ELR (cell line): ENCODE measurements around the gene CIPC.

Experiments
- DNase-seq: peaks from one replicate; pipeline ENCODE4 v3.0.0-alpha.2; 2015; ENCODE audit warnings: low read depth

CIPC gene, protein sequence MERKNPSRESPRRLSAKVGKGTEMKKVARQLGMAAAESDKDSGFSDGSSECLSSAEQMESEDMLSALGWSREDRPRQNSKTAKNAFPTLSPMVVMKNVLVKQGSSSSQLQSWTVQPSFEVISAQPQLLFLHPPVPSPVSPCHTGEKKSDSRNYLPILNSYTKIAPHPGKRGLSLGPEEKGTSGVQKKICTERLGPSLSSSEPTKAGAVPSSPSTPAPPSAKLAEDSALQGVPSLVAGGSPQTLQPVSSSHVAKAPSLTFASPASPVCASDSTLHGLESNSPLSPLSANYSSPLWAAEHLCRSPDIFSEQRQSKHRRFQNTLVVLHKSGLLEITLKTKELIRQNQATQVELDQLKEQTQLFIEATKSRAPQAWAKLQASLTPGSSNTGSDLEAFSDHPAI

DNA sequence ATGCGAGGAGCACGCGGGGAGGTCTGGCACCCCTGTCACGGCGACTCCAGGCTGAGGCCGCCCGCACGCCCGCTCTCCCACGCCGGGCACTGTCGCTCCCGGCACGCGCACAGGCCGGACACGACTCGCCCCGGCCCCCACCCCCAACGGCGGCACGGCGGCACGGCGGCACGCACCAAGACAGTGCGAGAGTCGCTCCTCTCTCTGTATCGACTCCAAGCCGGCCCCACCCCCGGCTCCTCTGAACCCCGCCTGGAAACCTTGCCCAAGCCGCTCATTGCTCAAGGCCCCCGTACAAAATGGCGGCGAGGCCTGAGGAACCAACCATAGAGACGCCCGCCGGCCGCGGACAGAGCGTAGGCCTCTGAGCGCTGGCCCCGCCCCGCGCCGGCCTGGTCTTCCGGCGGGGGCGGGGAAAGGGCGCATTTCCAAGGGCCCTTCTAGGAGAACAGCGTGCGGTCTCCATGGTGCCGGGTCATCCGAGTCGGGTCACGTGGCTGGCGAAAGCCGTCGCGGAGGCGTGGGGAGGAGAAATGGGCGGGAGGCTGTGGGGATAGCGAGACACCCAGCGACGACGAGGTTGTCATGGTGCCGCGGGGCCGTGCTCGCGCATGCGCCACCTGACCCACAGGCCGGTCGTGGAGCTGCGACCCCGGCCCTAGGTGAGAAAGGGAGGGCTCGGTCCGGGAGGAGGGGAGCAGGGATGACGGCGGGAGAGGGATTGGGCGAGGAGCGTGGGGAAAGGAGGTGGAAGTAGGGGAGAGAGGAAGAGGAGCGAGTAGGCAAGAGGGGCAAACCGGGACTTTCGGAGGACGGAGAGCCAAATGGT lies at the start of gene CIPC:
Gene CIPC (plus strand): TSS at position 559 of the 829 bp plus-strand sequence. CDS start 7,451 bp downstream, outside the sequence.
- DNase-seq, result peak; percentile 99

DNA sequence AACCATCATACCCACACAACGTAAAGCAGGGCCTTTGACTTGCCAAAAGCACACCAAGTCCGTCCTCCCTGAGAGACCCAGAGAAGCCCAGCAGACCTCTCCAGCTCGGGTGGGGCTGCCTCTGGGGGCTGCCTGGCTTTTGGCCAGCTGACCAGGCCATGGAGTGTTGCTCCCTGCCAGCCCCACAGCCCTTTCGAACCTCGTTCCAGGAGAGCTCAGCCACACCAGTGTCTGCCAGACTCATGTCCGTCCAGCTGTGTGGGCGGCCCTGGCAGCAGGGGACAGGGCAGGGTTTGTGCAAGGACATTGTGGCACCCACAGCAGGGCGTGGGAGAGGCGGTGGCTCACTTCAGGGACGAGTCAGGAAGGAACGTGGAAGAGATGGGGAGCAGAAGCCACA lies 46.9 kb upstream of the CIPC start:
- DNase-seq, result no peak

DNA sequence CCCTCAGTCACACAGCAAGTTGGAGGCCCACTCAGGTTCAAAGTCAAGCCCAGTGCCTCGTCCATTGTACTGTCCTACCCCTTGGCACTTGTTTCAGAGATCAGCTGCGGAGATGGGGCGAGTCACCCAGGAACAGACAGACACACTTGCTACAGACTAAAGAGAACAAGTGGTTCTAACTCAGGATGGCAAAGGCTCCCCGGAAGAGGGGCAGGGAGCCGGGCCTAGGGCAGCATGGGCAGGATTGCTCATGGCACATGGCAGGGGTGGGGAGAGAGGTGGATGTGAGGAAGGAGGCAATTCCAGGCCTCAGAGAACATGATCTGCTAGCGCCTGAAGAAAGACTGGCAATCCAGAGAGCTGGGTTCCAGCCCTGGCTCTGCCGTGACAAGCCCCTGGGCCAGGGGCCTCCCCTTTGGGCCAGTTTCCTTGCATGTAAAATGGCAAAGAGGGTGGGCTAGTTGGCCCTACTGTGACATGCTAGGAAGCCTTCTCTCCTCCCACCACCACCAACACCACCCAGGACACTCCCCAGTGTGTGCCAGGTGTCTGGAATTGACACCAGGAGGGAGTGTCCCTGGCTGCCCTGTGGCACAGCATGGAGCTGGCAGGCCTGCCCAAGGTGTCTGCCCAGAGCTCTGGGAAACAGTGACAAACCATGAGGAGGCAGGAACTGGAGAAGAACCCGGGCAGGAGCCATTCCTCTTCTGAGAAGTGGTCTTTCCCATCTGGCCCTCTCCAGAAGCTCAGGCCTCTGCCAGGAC lies 45.6 kb upstream of the CIPC start:
- no peak for DNase-seq

DNA sequence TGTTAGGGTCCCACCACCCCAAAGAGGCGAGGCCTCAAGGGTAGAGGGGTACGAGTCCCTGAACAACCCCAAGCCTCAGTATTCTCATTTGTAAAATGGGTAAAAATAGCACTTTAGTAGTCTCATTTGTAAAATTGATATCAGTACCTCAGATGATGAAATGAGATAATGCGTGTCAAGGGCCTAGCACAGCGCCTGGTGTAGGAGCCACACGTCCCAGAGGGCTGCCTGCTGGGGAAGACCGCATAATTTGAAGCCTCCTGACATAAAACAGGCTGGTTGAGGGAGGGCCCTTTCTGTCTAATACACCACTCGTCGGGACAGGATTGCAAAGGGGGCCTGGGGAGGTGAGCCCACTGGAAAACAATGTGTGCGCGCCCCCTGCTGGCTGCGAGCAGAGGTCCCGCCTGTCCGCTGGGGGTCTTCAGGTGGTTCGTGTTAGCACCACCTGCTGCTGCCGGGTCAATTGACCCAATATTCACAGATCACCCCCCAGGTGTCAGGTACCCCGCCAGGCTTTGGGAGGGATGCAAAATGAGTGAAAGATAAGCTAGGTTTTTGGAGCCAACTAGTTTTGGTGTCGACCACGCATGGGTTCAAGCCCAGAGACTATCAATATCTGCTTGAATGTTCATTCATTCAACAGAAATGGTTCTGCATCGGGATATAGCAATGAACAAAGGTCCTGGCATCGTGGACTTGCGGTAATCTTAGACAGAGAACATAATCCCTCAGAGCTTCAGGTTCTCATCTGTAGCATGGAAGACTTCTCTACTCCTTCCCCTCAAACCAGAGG lies 44.8 kb upstream of the CIPC start:
- peak; percentile 77 for DNase-seq

DNA sequence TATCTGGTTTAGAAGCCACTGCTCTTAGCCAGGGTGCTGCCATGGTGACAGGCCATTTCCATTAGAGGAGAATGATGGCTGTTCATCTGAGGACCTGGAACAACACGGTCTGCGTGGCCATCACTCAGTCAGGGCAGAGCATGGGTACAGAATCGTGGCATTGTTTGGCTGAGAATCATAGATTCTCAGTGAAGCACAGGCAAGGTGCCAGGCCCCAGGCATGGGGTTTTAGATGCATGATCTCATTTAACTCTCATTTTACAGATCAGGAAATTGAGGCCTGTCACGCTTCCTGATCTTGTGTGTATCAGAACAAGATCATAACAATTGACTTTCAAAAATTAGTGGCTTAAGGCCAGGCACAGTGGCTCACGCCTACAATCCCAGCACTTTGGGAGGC lies 42.8 kb upstream of the CIPC start:
- no peak for DNase-seq

DNA sequence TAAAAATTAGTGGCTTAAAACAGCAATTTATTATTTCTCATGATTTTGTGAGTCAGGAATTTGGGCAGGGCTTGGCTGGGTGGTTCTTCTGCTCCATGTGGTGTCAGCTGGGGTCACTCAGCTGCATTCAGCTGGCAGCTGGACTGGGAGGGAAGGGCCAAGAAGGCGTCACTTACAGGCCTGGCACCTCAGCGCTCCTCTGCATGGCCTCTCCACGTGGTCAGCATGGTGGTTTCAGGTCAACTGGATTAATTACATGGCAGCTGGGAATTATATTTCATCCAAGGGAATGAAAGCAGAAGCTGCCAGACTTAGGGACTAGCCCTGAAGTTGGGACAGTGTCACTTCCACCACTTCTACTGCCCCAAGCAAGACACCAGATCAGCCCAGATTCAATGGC lies 42.1 kb upstream of the CIPC start:
- no peak for DNase-seq

DNA sequence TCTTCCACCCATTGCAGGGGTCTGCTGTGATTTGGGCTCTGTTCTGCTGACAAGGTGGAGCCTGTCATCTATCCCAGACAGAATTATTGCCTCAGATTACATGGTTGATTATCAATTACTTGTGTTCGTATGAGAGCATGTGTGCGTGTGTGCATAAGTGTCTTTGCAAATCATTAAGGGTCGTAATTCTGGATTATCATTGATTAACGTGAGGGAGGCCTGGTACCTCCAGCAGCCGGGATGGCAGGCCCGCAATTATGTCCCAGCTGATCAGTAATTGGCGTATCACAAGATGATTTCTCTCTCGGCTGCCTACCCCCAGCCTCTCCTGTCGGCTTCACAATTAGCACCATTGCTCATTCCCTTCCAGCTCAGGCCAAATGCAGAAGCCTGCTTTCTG lies 39.9 kb upstream of the CIPC start:
- no peak for DNase-seq

DNA sequence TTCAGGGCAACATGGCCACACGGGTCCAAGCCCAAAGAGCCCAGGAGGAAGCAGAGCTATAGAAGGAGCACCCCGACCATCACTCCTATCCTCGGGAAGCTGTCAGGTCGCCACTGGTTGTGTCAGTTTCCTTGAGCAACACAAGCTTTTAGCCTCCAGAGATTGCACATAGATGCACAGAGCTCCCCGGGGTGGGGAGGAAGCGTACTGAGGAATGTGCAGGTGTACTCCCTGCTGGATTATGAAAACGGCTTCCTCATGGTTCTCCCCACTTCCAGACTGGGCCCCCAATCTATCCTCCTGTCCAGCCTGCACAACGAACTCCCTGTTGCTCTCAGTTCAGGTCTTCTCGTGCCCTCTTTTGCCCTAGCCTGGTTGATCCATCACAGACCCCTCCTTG lies 39.3 kb upstream of the CIPC start:
- DNase-seq, result no peak

DNA sequence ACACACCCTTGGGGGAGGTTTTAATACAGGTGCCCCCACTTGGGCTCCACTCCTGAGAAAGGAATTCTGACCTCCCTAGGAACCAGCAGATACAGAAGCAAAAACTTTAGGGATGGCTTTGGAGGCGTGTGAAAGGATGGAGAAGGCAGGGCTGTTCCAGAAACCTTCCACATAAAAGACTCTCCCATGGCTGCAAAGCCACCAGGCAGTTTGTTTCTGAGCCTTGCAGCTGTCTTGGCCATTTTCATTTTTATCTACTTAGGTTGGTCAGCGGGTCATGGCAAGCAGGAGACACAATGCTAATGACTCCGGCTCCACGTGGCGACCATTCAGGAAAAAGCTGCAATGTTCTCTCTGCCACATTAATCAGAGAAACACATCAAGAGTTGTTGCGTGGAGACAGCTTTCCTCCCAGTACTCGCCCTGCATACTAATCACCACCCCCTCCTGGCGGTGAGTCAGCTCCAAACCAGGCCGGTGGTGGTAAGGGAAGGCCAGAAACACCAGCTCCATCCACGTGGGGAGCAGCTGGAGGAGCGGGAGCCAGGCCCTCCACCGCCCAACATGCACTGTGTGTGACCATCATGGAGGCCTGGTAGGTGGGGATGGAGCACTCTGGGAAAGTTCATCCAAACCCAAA lies 38.7 kb upstream of the CIPC start:
- peak; percentile 93 for DNase-seq

DNA sequence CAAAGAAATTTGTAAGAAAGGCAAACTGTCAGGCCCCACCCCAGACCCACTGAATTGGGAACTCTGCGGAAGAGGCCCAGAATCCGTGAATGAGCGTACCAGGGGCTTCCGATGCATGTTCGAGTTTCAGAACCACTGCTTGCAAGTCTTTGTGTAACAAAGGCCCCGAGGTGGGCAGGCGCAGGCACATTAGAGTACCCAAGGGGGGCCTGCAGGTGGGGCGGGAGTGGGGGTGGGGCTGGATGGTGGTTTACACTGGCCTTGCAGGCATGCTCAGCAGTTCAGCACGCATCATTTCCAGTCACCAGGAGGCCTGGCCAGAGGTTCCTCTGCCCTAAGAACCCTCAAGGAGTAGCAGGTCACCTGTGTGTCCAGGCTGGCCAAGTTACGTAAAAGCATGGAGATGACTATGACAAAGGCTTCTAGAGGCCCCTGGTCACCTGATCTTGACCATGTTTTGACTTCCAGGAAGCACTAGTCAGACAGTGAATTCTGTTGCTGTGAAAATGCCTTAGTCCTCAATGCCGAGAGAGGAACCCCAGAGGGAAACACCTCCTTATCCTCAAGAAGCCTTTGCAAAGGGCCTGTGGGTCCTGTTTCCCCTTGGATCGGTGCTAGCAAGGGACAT lies 36.3 kb upstream of the CIPC start:
- no peak for DNase-seq

DNA sequence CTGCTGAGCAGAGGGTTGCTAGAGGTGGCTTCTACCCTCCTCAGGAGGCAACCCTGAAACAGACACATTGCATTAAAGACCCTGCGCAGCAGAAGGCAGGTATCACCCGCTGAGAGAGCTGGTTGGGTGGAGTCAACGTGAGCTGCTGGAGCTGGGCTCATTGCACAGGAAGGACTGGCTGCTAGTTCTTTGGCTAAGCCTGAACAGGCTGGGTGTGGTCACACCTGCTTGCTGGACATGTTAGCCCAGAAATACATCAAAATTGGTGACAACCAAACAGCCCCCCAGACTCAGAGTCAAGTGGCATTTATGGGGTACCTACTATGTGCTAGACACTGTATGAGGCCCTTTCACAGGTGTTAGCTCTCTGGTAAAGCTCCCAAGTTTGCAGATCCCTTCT lies 35.8 kb upstream of the CIPC start:
- DNase-seq, result no peak

DNA sequence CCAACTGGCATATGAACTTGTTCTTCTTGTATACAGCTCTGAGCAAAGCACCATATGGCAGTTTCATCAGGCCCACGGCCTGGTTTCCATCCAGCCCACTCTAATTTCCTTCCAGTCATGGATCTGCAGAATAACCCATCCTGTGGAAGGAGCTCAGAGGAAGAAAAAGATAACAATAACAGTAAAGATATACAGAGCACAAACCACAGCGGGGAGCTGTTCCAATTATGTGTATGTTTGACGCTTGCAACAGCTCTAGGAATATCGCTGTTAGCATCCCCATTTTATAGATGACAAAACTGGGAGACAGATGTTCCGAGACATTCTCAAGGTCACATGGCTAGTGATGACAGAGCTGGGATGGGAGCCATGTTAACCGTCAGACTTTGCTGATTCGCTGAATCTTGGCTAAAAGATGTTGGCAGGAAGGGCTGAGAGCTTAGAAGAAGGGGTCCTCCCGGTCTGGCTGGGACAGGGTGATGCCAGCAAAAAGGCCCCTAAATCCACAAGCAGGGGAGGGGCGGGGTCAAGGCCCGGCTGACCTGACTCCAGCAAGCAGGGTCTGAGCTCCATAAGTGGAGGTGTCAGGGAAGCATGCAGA lies 34.4 kb upstream of the CIPC start:
- DNase-seq, result no peak

DNA sequence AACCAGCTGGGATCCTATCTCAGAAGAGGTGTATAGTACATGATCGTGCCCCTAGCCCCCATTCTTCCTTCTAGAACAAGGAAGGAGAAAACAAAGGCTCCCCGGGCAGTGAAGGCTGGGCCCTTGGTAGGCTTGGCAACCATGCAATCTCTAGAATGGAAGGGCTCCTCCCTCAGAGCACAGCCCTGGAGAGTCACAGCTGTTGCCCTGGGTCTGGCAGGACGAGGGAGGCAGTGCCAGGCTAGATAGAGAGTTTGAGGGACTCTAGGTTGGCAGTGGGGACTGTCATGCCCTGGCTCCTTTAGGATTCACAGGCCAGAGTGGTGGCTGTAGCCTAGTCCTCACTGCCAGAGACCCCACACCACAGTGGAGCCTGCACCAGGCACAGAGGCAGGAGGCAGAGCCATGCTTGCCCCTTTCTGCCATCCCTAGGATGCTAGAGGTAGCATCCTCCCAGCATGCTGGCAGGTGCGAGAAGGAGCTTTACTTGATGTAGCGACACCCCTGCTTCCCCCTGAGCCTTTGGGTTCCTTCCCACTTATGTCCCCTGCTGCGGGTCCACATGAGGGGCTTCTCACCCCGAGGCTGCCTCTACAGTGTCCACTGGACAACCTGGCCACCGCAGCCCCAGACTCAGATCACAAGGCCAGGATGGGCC lies 33.4 kb upstream of the CIPC start:
- DNase-seq, result no peak

DNA sequence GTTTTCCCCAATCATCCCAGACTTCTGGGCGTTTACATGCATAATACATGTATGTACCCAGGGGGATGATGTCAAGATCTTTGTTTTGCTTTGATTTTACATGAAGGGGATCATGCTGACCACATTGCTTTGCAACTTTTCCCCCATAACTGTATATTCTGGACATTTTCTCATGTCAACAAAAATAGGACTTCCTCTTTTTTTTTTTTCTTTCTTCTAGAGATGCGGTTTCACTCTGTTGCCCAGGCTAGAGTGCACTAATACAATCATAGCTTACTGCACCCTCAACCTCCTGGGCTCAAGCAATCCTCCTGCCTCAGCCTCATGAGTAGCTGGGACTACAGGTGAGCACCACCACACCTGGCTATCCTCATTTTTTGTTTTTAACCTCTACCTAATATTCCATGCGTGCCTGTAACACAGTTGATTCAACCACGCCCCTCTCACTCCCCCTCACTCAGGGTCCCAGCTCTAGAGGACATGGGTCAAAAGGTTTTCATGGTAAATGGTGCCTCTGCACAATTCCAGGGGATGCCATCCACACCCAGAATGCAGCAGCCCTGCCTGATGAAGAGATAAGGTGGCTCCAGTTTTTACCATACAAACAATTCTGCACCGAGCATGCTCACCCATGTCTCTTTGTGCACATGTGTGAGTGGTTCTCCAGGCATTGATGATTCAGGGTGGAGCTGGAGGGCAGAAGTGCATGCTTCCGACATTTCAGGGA lies 32.0 kb upstream of the CIPC start:
- no peak for DNase-seq

DNA sequence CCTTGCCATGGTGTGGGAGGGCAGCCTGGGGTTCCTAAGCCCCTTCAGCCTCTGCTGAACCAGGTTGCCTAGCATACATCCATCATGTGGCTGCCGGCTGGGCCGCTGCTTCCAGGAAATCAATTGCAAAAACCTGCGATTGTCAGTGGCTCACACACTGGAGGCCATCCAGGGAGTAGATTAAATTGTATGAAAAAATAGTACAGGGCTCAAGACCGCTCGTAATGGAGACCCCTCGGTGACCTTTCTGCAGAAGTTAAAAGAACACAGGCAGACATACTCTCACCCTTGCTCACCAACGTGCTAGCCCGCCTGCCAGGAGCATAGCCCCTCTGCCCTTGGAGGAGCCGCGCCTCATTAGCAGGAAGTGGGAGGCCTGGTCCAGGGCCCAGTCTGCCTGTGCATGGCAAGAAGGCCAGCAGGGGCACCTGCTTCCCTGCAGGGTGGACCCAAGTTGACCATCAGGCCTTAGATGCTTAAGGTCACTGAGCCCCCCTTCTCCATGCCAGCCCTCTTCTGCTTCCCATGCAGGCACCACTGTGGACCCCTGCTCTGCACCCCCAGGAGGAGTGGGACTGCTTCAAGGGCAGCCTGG lies 31.4 kb upstream of the CIPC start:
- DNase-seq, result no peak

DNA sequence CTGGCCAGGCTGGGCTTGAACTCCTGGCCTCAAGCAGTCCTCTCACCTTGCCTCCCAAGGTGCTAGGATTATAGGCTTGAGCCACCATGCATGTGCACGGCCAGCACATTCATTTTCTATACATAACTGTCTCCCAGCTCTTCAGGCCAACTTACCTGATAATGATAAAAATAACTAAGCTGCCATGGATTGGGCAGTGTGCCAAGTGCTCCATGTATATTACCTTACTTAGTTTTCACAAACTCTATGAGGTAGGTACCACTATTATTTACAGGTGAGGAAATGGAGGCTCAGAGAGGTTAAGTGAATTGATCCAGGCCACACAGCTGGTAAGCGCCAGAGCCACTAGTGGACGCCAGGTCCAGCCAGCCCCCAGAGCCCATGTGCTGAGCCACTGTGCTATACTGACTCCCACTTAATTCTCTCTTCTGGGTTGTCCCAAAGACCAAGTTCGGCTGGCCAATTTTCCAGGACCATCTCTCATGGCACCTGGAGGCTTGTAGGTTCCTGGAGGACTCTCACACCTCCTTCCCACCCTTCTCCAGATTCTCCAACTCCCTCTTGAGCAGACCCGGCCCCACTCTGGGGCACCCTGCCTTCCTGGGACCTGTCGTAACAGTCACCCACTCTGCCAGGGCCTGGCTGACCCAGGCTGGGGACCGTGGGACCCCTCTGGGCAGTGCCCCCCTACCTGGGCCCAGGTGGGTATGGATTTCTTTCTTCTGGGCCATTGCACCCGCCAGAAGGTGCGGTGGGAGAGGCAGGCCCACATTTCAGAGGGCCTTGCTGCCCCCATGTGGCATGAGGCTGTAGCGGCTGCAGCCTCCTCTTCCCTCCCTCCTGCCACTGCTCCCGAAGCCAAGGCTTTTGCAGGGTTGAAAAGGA lies 30.2 kb upstream of the CIPC start:
- DNase-seq, result peak; percentile 74

DNA sequence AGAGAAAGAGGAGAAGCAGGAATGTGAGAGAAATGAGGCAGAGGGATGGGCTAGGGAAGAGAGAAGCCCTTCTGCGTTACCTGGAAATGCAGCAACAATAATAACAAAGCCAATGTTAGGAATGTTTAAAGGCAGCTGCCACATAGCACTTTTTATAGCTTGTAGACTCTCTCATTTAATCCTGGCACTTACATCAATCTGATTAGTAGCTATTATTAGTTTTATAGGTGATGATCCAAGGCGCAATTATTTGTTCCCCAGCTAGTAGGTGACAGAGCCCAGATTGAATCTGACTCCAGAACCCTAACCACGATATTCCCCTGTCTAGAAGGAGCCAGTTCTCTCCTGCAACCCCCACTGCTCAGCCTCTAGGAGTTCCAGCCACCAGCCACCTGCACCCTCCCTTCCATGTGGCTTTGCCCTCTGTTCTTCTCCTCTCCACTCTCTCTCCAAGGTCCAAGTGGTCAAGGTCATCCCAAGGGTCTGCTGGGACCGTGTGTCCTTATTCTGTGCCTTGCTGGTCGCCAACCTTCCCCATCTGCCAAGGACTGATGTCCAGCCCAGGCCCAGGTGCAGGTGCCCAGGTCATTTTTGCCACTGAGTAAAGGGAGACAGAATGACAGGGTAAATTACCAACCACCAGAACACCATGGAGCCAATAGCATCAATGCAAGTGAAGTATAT lies 29.4 kb upstream of the CIPC start:
- DNase-seq, result no peak
